ENCODE measurements around the gene UGGT2.

Gene UGGT2, protein sequence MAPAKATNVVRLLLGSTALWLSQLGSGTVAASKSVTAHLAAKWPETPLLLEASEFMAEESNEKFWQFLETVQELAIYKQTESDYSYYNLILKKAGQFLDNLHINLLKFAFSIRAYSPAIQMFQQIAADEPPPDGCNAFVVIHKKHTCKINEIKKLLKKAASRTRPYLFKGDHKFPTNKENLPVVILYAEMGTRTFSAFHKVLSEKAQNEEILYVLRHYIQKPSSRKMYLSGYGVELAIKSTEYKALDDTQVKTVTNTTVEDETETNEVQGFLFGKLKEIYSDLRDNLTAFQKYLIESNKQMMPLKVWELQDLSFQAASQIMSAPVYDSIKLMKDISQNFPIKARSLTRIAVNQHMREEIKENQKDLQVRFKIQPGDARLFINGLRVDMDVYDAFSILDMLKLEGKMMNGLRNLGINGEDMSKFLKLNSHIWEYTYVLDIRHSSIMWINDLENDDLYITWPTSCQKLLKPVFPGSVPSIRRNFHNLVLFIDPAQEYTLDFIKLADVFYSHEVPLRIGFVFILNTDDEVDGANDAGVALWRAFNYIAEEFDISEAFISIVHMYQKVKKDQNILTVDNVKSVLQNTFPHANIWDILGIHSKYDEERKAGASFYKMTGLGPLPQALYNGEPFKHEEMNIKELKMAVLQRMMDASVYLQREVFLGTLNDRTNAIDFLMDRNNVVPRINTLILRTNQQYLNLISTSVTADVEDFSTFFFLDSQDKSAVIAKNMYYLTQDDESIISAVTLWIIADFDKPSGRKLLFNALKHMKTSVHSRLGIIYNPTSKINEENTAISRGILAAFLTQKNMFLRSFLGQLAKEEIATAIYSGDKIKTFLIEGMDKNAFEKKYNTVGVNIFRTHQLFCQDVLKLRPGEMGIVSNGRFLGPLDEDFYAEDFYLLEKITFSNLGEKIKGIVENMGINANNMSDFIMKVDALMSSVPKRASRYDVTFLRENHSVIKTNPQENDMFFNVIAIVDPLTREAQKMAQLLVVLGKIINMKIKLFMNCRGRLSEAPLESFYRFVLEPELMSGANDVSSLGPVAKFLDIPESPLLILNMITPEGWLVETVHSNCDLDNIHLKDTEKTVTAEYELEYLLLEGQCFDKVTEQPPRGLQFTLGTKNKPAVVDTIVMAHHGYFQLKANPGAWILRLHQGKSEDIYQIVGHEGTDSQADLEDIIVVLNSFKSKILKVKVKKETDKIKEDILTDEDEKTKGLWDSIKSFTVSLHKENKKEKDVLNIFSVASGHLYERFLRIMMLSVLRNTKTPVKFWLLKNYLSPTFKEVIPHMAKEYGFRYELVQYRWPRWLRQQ (N-terminal part only)

DNA sequence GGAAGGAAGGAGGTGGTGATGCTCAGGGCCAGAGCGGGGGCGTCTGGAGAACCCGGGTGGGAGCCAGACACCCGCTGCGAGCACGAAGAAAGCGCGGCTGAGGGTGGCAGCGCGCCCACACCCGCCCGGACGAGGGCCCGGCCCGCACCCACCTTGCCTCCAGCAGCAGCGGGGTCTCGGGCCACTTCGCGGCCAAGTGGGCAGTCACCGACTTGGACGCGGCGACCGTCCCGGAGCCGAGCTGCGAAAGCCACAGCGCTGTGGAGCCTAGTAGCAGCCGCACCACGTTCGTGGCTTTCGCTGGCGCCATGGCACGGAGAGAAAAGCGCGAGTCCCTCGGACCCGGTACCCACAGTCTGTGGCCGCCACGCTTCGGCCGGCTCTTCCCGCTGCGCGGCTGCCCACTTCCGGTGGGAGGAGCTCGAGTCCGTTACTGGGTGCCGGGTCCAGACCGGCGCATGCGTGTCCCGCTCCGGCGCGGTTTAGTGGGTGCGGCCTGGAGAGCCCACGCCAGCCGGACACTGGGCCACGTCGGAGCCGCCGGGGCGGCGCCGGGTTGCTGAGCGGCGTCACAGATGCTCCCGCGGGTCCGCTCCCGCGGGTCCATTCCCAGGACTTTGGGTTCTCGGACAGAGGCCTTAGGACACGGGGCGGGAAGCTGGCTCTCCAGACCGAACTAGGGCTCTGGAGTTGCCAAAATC, at the start of gene UGGT2:
Gene UGGT2 (minus strand): TSS at position 399 of the 701 bp plus-strand sequence. CDS start 89 bp downstream, at position 310.
- no peaks in the 10 kb centered on the region for H3K36me3 ChIP-seq (ENCODE audit: control insufficient read depth in 1 of 2, insufficient read depth in 2 of 2, low read length in 2 of 2)
- H3K4me1 ChIP-seq (ENCODE audit: control insufficient read depth in 1 of 2, insufficient read depth in 2 of 2, low read length in 2 of 2) = peaks cover 0 to 7% of the 10 kb centered on the region in 2 donors
- peak within 1 kb of the TSS; percentile 83 for H3K27ac ChIP-seq (ENCODE audit: low read length)
- H3K27me3 ChIP-seq (ENCODE audit: low read depth, low read length) = no peaks in the 10 kb centered on the region
- peak within 1 kb of the TSS; percentile 84 to 87 for H3K4me3 ChIP-seq (ENCODE audit: low read depth in 1 of 2, low read length in 2 of 2)
- H3K9me3 ChIP-seq (ENCODE audit: control insufficient read depth in 1 of 2, low read length in 2 of 2) = no peaks in the 10 kb centered on the region

GRCh38 chr13:96100457-96101220, 47.4 kb upstream of the UGGT2 start:
- no peaks in the 10 kb centered on the region for H3K36me3 ChIP-seq (ENCODE audit: control insufficient read depth in 1 of 2, insufficient read depth in 2 of 2, low read length in 2 of 2)
- no peak overlapping the region for H3K4me3 ChIP-seq (ENCODE audit: low read depth in 1 of 2, low read length in 2 of 2)
- no peak overlapping the region for H3K27ac ChIP-seq (ENCODE audit: low read length)
- no peaks in the 10 kb centered on the region for H3K27me3 ChIP-seq (ENCODE audit: low read depth, low read length)
- H3K9me3 ChIP-seq (ENCODE audit: control insufficient read depth in 1 of 2, low read length in 2 of 2) = no peaks in the 10 kb centered on the region
- H3K4me1 ChIP-seq (ENCODE audit: control insufficient read depth in 1 of 2, insufficient read depth in 2 of 2, low read length in 2 of 2) = no peaks in the 10 kb centered on the region

DNA sequence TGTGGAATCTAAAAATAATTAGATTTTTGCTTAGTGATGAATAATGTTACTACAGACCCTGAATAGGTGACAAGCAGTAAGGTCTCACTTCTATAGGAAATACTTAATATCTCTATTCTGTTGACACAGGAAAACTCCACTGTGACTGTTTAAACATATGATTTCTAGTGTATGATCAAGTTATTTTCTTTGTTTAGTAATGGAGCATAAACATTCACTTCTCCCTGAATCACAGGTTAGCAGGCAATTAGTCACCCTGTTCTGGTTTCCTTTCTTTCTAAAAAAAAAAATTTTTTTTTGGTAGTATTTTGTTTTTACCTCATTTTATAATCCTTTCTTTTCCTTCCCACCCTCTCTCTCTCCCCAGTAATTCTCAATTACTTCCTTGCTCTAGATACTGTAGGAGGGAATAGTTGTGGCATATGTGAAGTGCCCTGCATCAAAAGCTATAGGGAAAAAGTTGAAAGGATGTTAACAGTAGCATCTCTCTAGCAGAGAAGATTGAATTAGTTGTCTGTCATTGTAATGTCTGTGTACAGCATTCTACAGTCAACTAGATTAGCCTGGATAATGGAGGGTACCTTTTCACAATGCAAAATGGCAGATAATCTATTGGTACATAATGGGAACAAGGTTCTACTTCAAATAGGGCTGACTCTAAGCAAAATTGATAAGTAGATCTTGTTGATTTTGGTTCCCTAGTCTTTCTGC, 40.2 kb upstream of the UGGT2 start:
- Histone ChIP-seq H3K4me1 (ENCODE audit: control insufficient read depth in 1 of 2, insufficient read depth in 2 of 2, low read length in 2 of 2) (peaks cover 0 to 14% of the 10 kb centered on the region in 2 donors), H3K36me3 (ENCODE audit: control insufficient read depth in 1 of 2, insufficient read depth in 2 of 2, low read length in 2 of 2) (no peaks in the 10 kb centered on the region), H3K9me3 (ENCODE audit: control insufficient read depth in 1 of 2, low read length in 2 of 2) (no peaks in the 10 kb centered on the region), H3K4me3 (ENCODE audit: low read depth in 1 of 2, low read length in 2 of 2) (no peak overlapping the region), H3K27ac (ENCODE audit: low read length) (no peak overlapping the region), H3K27me3 (ENCODE audit: low read depth, low read length) (peaks cover 21% of the 10 kb centered on the region)

- peaks cover 0 to 14% of the 10 kb centered on the region in 2 donors for H3K4me1 ChIP-seq (ENCODE audit: control insufficient read depth in 1 of 2, insufficient read depth in 2 of 2, low read length in 2 of 2)
- H3K9me3 ChIP-seq (ENCODE audit: control insufficient read depth in 1 of 2, low read length in 2 of 2) = no peaks in the 10 kb centered on the region
- no peak overlapping the region for H3K27ac ChIP-seq (ENCODE audit: low read length)
- H3K27me3 ChIP-seq (ENCODE audit: low read depth, low read length) = peaks cover 26% of the 10 kb centered on the region
- H3K4me3 ChIP-seq (ENCODE audit: low read depth in 1 of 2, low read length in 2 of 2) = peak overlapping the region; percentile 38 to 59
- no peaks in the 10 kb centered on the region for H3K36me3 ChIP-seq (ENCODE audit: control insufficient read depth in 1 of 2, insufficient read depth in 2 of 2, low read length in 2 of 2)
Measured at GRCh38 chr13:96091164-96092117, 38.2 kb upstream of the UGGT2 start.

GRCh38 chr13:96090240-96091101, 37.3 kb upstream of the UGGT2 start:
- H3K36me3 ChIP-seq (ENCODE audit: control insufficient read depth in 1 of 2, insufficient read depth in 2 of 2, low read length in 2 of 2) = no peaks in the 10 kb centered on the region
- peaks cover 0 to 14% of the 10 kb centered on the region in 2 donors for H3K4me1 ChIP-seq (ENCODE audit: control insufficient read depth in 1 of 2, insufficient read depth in 2 of 2, low read length in 2 of 2)
- no peak overlapping the region for H3K27ac ChIP-seq (ENCODE audit: low read length)
- H3K27me3 ChIP-seq (ENCODE audit: low read depth, low read length) = peaks cover 26% of the 10 kb centered on the region
- H3K4me3 ChIP-seq (ENCODE audit: low read depth in 1 of 2, low read length in 2 of 2) = peak overlapping the region in 1 of 2 donors; percentile 67
- no peaks in the 10 kb centered on the region for H3K9me3 ChIP-seq (ENCODE audit: control insufficient read depth in 1 of 2, low read length in 2 of 2)

DNA sequence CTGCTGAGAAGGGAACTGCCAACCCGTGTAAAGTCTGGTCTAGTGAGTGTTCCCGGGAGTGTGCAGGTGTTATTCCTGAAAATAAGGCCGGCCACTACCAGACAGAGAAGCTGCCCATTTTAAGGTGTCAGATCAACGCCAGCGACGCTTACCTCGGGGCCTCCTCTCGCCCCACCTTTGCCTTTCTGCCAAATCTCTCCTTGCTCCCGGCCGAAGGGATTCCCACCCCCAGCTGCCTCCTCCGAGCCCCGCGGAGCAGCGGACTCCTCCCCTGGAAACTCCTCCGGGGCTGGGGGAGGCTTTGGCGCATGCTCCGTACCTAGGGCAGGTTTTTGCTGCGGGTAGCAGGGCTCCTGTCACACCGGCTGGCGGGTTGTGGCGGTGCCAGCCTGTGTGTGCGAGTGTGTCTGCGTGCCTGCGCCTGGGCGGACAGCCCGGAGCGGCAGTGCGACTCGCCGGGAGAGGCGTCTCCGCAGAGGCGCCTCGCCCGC, 36.6 kb upstream of the UGGT2 start, which contains the start of gene HS6ST3:
Gene HS6ST3 (plus strand): TSS at position 359 of the 491 bp plus-strand sequence.
- Histone ChIP-seq H3K9me3 (ENCODE audit: control insufficient read depth in 1 of 2, low read length in 2 of 2) (no peaks in the 10 kb centered on the region), H3K27me3 (ENCODE audit: low read depth, low read length) (peaks cover 26% of the 10 kb centered on the region), H3K4me3 (ENCODE audit: low read depth in 1 of 2, low read length in 2 of 2) (peak within 1 kb of the TSS; percentile 38 to 67), H3K27ac (ENCODE audit: low read length) (no peak within 1 kb of the TSS), H3K36me3 (ENCODE audit: control insufficient read depth in 1 of 2, insufficient read depth in 2 of 2, low read length in 2 of 2) (no peaks in the 10 kb centered on the region), H3K4me1 (ENCODE audit: control insufficient read depth in 1 of 2, insufficient read depth in 2 of 2, low read length in 2 of 2) (peaks cover 0 to 14% of the 10 kb centered on the region in 2 donors)

DNA sequence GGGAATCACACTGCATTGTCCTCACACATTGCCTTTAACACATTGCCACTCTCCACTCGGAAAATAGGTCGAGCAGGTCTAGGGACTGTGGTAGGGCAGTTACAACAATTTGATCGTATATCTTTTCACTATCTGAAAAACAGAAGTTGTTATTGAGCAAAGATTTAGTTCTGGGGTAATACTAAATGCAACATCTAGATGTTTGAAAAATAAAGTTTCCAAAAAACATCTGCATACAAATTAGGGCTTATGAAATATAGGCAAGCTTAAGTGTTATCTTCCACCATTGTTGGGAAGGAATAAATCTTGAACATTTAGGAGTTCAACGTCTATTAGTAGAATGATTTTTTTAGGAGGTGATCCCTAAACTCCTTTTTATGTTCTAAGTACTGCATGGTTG, 35.9 kb upstream of the UGGT2 start:
- H3K4me1 ChIP-seq (ENCODE audit: control insufficient read depth in 1 of 2, insufficient read depth in 2 of 2, low read length in 2 of 2) = peaks cover 0 to 14% of the 10 kb centered on the region in 2 donors
- H3K4me3 ChIP-seq (ENCODE audit: low read depth in 1 of 2, low read length in 2 of 2) = peak overlapping the region in 1 of 2 donors; percentile 38
- H3K9me3 ChIP-seq (ENCODE audit: control insufficient read depth in 1 of 2, low read length in 2 of 2) = no peaks in the 10 kb centered on the region
- H3K36me3 ChIP-seq (ENCODE audit: control insufficient read depth in 1 of 2, insufficient read depth in 2 of 2, low read length in 2 of 2) = no peaks in the 10 kb centered on the region
- H3K27ac ChIP-seq (ENCODE audit: low read length) = no peak overlapping the region
- peaks cover 26% of the 10 kb centered on the region for H3K27me3 ChIP-seq (ENCODE audit: low read depth, low read length)

- no peak overlapping the region for H3K4me3 ChIP-seq (ENCODE audit: low read depth in 1 of 2, low read length in 2 of 2)
- no peaks in the 10 kb centered on the region for H3K9me3 ChIP-seq (ENCODE audit: control insufficient read depth in 1 of 2, low read length in 2 of 2)
- no peaks in the 10 kb centered on the region for H3K36me3 ChIP-seq (ENCODE audit: control insufficient read depth in 1 of 2, insufficient read depth in 2 of 2, low read length in 2 of 2)
- H3K27me3 ChIP-seq (ENCODE audit: low read depth, low read length) = peaks cover 24% of the 10 kb centered on the region
- H3K27ac ChIP-seq (ENCODE audit: low read length) = no peak overlapping the region
- H3K4me1 ChIP-seq (ENCODE audit: control insufficient read depth in 1 of 2, insufficient read depth in 2 of 2, low read length in 2 of 2) = peaks cover 0 to 14% of the 10 kb centered on the region in 2 donors
Measured at GRCh38 chr13:96086736-96087135, 33.5 kb upstream of the UGGT2 start.

Data from muscle layer of duodenum (tissue), 2 donors.